ENCODE data around the gene SLC34A3.
A peak's percentile ranks its signal among the peaks of the same experiment; 100 is the strongest.

SLC34A3 gene

GRCh38 chr9:137195525-137196220 is 35.0 kb upstream of the SLC34A3 start:
- no peak for DNase-seq (ENCODE audit: low read depth in 2 of 3, low spot score in 2 of 3)

DNA sequence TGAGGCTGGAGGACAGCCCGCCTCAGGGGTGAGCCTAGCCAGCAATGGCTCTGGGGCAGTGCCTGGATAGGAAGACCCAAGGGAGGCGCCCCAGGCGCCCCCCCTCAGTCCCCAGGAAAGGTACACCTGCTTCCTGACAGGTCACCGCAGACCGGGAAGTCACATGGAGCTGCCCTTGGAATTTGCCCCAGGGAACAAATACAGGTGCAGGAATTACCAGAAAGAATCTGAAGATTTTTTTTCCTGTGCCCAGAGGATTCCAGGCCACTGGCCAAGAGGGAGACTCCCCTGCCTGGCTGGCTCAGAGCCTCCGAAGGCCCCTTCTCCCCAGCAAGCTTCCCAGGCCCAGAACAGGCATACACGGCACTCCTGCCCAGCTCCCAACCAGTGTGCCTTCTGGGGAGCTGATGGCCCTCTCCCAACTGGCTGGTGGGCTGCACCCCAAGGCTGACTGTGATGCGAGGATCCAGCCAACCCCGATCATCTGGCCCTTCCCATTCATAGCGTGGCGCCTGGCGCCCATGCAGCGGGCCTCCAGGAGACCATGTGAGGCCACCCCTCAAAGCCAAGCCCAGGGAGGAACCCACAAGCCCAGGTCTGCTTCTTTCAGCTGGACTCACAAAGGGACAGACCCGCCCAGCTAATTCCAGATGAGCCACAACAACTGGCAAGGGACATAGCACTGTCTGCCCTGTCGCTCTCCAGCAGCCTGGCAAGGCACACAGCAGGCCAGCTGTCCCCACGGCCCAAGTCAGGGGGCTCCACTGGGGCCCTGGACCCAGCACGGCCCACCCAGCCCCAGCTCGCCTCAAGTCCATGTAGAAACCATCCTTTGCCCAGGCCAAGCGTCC is 32.4 kb upstream of the SLC34A3 start:
- no peak for DNase-seq (ENCODE audit: low read depth in 2 of 3, low spot score in 2 of 3)

DNA sequence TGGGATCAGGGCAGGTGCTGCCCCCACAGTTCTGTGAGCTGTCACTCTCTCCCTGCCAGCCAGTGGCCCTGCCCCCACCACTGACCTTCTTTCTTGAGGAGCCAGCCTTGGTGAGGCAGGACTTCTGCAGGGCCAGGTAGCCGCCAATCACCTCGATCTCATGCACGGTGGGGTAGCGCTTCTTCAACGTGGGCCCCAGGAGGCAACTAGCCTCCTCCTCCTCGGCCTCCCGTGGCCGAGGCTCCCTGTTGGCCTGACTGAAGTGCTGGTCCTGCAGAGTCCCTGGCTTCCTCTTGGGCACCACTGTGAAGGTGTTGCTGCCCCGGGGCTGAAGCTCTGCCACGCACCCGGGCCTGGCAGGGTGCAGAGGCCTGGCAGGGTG is 31.8 kb upstream of the SLC34A3 start:
- DNase-seq (ENCODE audit: low read depth in 2 of 3, low spot score in 2 of 3), result no peak

- DNase-seq (ENCODE audit: low read depth in 2 of 3, low spot score in 2 of 3), result no peak
Measured at GRCh38 chr9:137199411-137200121, 31.1 kb upstream of the SLC34A3 start.

DNA sequence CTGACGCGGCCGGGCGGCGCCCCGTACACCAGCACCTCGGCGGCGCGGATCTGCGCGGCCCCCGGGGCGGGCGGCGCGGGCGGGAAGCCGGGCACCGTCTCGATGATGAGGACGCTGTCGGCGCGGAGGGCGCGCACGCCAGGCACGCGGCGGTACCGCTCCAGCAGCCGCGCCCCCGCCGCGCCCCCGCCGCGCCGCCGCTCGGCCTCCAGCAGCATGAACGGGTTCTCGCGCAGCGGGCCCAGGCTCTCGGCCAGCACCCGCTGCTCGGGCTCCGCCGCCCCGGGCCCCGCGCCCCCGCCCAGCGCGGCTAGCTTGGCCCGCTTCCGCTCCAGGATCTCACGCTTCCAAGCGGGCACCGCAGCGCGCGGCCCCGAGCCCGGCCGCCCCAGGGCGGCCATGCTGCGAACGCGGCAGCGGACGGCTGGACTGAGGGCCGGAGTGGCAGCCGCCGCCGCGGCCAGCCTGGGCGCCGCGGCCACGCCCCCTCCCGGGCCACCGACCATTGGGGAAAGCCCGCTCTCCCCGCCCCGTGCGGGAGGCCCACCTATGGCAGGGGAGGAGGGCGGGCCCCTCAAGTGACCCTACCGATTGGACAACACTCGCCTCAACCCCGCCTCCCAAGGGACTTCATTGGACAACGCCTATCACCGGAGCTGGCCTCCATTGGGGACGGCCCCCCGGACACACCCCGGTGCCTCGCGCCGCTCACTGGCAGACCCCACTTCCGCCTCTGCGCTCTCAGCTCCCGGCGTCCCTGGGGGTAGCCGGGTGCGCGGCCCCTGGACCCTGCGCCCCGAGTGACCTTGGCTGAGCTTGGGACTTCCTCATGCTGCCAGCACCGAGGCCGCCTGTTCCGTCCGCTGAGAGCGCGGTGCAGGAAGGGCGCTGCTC is 30.1 kb upstream of the SLC34A3 start, which contains the start of gene TPRN:
TSS of gene TPRN (minus strand) at position 431 of the 894 bp plus-strand sequence. CDS start at position 401, 30 bp downstream.
- peak; percentile 82 to 96 (median 93) for DNase-seq (ENCODE audit: low read depth in 2 of 3, low spot score in 2 of 3)

GRCh38 chr9:137201205-137201868 is 29.4 kb upstream of the SLC34A3 start:
- no peak for DNase-seq (ENCODE audit: low read depth in 2 of 3, low spot score in 2 of 3)

DNA sequence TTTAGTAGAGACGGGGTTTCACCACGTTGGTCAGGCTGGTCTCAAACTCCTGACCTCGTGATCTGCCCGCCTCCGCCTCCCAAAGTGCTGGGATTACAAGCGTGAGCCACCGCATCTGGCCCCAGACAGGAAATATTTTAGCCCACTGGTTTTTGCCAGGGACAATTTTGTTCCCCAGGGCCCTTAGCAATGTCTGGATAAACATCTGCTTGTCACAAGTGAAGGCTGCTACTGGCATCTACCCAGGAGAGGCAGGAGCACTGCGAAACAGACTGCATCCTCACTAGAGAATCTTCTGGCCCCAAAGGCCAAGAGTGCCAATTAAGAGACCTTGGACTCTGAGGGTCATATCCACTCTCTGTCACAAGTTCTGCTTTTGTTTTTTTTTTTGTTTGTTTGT is 27.7 kb upstream of the SLC34A3 start:
- no peak for DNase-seq (ENCODE audit: low read depth in 2 of 3, low spot score in 2 of 3)

- no peak for DNase-seq (ENCODE audit: low read depth in 2 of 3, low spot score in 2 of 3)
Measured at GRCh38 chr9:137204731-137205125, 26.0 kb upstream of the SLC34A3 start.

- peak; percentile 87 to 96 (median 94) for DNase-seq (ENCODE audit: low read depth in 2 of 3, low spot score in 2 of 3)
Measured at GRCh38 chr9:137205126-137206069, 25.3 kb upstream of the SLC34A3 start, which contains the start of the genes NDOR1 and TMEM203. Gene NDOR1, plus strand, starts transcription at chr9:137205700. Its CDS starts 78 bp downstream, at chr9:137205778. Gene TMEM203, minus strand, starts transcription at chr9:137205648. Its CDS starts 234 bp downstream, at chr9:137205414.

DNA sequence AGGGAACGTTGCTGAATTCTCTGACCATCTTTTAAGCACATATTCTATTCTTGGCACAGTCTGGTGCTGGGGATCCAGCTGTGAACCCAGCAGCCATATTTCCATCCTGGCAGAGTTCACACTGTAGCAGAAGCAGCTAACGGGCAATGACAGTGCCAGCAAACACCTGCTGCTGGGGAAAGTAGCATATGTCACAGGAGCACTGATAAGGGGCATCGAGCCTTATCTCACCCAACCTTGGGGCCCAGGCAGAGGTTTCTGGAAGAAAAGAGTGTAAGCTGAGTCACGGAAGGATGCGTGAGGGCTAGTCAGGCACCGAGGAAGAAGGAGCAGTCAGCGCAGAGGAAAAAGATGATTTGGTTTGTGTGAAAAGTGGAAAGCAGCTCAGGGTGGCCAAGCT is 24.1 kb upstream of the SLC34A3 start:
- no peak for DNase-seq (ENCODE audit: low read depth in 2 of 3, low spot score in 2 of 3)

DNA sequence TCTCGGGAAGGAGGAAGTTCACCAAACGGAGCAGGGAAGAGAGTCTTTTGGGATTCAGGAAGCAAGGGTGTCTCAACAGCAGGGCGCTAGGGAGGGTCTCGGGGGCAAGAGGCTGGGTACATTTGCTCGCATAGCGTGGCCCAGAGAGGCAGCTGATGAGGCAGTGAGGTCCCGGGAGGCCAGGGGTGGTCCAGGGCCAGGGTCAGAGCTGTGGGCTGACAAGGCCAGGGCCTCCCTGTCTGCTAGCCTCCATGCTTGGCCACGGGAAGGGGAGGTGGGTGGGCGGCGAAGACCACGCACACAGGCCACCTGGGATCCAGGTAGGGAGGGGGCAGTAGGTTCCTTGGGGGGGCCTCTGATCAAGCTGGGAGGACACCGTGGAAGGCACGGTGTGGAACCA is 19.2 kb upstream of the SLC34A3 start:
- no peak for DNase-seq (ENCODE audit: low read depth in 2 of 3, low spot score in 2 of 3)

DNA sequence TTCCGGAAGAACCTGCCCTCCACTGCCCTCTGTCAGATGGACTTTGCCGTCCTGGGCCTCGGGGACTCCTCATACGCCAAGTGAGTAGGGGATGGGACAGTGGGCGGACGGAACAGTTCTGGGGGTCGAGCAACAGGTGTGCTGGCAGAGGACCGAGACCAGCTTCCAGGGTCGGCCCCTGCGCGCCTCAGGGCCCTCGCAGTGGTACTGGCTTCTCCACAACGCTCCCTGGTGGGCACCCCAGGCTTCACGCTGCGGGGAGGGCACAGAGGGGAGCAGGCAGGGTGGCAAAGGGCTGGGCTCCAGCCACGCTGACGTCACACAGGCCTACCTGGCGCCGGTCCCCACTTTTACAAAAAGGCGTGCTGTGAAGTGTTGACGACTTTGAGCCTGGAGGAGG is 18.2 kb upstream of the SLC34A3 start:
- no peak for DNase-seq (ENCODE audit: low read depth in 2 of 3, low spot score in 2 of 3)

DNA sequence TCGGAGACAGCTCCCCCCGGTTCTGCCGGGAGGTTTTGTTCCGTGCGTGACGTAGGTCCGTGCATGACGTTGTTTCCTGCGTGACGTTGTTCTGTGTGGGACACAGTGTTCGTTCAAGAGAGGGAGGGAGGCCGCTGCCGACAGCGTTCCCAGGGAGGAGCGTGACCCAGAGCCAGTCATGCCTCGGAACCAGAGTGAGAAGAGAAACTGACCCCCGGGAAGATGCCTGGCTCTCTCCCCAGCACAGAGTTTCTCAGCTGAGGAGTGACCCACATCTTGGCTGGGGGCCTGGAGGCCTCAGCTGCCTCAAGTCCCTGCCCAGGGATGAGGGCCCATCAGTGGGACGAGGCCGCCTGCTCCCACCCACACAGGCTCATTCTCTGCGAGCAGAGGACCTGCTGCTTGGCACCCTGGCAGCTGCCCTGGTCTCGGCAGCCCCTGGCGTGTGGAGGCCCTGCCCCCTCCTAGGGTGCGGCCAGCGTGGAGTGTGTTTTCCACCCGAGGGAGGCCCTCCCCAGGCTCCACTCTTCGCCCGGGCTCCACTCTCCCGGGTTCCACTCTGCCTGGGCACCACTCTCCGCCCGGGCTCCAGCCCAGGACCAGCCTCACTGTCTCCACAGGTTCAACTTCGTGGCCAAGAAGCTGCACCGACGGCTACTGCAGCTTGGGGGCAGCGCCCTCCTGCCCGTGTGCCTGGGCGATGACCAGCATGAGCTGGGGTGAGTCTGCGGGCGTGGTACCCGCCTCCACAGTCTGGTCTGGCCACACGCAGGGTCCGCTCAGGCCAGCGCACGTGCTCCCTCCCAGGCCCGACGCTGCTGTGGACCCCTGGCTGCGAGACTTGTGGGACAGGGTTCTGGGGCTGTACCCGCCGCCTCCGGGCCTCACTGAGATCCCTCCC is 17.3 kb upstream of the SLC34A3 start:
- no peak for DNase-seq (ENCODE audit: low read depth in 2 of 3, low spot score in 2 of 3)

DNA sequence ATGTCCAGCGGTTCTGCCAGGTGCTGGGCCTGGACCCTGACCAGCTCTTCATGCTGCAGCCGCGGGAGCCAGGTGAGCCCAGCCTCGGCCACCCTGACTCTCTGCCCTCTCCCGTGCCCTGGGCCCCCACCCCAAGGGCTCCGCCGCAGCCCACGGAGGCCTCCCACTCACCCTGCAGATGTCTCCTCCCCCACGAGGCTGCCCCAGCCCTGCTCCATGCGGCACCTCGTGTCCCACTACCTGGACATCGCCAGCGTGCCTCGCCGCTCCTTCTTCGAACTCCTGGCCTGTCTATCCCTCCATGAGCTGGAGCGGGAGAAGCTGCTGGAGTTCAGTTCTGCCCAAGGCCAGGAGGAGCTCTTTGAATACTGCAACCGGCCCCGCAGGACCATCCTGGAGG is 16.1 kb upstream of the SLC34A3 start:
- DNase-seq (ENCODE audit: low read depth in 2 of 3, low spot score in 2 of 3), result no peak

GRCh38 chr9:137215196-137215986 is 15.3 kb upstream of the SLC34A3 start:
- no peak for DNase-seq (ENCODE audit: low read depth in 2 of 3, low spot score in 2 of 3)

GRCh38 chr9:137216188-137216965 is 14.3 kb upstream of the SLC34A3 start:
- DNase-seq (ENCODE audit: low read depth in 2 of 3, low spot score in 2 of 3), result no peak
